NCI-H1105 treated with DMSO at 0.1 percent for 48 hours (cell line): ENCODE measurements around the gene UVSSA.
A peak's percentile ranks its signal among the peaks of the same experiment; 100 is the strongest.

Experiments used
- DNase-seq: peaks from one replicate; lab custom pipeline; 2025; lab: John Stamatoyannopoulos, UW

Gene UVSSA

DNA sequence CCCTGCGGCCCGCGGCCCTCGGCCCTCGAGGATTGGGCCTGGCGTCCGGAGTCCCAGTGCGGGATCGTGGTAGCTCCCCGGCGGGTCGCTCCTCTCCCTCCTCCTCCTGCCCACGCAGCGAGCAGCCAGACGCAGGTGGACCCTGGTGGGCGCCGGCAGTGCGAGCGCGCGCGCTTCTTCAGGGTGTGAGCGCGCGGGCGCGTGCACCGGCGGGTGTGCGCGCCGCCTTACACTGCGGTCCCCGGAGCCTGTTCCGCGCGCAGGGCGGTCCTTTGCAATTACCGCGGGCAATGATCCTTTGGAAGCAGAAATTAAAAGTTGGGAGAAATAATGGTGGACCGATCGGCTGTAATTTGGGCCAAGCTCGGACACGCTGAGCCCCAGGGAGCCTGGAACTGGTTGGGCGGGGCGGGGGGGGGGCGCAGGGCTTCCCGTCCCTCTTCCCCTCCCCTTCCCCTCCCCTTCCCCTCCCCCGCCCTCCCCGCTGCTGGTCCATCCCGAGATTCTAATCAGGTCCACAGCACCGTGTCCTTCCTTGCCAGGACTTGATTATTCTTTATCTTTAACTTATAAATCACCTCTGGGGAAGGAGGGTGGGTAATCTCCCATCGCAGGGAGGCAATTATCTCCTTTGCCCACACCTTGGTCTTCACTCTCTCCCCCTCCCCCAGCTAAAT, 60.8 kb downstream of the UVSSA start:
- DNase-seq = peak; percentile 6

DNA sequence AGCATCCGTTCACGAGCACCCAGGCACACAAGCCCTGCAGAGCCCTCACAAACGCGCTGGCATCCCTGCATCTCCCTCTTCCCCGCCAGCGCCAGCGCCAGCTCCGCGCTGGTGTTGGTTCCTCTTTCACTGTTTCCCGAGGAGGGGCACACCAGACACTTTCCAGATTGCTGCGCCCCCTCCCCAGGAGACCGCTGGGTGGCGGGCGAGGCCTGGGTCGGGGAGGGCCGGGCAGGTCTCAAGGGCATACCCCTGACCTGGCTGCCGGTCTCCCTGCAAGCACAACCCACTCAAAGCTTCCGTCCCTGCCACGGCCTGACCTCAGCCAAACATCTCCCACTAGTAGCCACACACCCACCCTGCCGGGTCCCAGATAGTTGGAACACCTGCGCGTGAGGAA, 61.4 kb downstream of the UVSSA start:
- peak; percentile 21 for DNase-seq

DNA sequence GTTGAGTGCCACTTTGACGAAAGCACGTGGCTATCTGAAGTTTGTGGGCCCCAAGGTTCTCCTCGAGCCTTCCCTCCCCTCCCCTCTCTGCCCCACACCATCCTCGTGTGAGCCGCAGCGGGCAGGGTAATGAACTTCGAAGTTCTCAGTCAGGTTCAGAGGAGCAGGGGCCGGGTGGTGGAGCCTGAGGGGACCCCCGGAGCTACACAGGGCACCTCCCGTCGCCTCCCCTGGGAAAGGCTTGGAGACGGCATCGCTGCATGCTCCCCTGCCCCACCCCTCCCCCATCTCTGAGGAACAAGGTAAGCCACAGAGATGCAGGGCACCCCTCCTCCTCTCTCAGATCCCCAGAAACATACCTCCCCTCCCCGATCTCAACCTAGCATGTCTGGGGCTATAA, 62.1 kb downstream of the UVSSA start:
- DNase-seq = no peak

DNA sequence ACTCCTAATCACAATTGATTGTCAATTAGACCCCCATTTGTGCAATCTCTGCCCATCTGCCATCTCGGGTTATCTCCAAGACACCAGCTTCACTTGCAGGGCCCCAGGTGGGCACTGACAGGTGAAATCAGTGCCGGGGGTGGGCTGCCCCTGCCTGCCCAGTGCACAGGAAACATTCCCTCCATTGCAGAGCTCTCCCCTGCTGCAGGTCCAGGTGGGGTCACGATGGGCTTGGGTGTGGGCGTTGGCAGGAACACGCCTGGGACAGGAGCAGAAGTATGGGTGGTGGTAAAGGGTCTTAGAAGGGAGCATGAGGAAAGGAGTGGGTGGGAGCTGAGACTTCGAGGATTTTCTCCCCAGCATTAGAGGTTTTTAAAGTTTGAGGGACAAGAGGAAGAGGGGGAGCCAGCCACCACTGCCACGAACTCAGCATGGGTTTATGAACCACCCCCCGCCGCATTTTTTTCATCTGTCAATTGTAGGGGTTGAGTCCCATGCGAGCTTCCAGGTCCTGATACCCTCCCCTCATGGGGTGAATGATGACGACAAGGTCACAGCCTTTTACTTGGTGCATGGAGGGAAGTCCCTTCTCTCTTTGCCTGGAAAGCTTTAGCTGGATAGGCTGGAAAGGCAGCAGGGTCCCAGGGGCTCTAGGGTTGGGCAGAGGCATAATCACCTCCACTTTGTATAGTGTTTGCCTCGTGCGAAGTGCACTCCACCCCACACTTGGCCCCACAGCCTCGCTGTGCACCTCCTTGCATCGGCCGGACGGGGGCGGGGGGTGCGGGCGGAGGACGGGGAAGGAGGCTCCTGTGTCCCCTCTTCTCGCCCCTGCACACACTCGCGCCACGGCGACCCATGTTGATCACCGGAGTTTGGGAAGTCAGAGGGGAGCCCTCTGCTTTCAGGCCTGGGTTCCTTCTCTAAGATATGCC, 62.8 kb downstream of the UVSSA start:
- no peak for DNase-seq

DNA sequence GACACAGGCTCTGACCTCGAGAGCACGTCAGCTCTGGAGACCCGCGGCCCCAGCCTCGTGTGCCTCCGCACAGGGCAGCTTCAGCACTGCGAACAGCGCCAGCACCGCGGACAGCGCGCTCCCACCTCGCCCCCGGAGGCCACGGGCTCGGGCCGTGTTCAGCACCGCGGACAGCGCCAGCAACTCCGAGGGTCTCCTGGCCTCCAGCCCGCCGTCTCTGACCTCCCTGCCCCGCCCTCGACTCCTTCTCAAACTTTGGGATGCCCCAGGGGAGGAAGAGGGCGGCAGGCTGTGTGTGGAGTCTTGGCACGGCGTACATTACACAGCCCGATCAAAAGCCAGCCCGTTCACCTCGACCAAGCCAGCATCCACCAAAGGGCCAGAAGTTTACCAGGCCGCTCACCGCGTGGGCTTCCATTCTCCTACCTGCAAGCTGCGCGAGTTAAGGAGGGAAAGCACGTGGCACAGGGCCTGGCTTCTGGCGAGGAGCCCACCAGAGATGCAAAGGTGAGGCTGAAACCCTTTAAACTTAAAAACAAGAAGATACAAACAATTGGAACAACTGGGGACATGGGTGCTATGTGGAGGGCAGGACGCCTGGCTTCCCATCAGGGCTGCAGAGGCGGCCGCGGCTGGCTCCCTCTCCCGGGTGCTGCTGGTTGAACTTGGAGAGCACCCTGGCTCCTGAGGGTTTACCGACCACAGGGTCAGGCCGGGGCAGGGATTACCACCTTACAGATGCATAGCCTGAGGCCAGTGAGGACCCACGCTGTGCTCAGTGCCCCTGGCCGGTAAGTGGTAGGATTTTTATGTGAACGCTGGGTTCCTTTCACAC, 63.7 kb downstream of the UVSSA start:
- no peak for DNase-seq

DNA sequence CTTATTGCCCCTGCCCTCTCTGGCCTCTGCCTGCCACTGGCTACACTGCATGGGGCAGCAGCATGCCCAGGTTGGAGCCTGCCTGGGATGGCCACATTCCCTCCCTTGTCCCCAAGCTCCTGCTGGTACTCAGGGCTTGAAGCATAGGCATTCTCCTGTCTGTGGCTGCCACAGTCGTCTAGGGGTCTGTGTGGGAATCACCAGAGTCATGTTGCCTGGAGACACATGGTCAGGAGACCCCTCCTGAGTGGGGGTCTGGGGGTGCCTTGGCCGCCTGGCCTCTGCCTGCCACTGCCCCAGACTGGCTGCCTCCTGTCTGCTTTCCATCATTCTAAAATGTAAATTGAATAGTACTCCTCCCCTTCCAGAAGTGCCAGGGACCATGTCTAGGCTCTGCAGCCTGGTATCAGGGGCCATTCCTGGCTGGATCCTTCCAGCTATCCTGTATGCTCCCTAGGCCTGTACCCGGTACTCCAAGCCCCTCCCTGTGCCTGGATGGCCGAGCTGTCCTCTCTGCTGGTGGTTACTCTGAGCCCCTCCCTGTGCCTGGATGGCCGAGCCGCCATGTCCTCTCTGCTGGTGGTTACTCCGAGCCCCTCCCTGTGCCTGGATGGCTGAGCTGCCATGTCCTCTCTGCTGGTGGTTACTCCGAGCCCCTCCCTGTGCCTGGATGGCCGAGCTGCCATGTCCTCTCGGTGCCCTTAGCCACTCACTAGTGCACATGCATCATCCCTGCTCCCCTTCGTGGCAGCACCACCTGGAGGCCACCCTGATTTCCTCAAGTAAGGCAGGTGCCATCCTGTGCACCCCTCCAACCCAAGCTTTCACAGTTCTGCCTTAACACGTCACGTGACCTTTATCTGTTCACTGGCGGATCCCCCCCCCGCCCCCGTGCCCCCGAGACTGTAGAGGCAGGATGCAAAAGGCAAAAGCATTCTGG, 64.7 kb downstream of the UVSSA start:
- no peak for DNase-seq

DNA sequence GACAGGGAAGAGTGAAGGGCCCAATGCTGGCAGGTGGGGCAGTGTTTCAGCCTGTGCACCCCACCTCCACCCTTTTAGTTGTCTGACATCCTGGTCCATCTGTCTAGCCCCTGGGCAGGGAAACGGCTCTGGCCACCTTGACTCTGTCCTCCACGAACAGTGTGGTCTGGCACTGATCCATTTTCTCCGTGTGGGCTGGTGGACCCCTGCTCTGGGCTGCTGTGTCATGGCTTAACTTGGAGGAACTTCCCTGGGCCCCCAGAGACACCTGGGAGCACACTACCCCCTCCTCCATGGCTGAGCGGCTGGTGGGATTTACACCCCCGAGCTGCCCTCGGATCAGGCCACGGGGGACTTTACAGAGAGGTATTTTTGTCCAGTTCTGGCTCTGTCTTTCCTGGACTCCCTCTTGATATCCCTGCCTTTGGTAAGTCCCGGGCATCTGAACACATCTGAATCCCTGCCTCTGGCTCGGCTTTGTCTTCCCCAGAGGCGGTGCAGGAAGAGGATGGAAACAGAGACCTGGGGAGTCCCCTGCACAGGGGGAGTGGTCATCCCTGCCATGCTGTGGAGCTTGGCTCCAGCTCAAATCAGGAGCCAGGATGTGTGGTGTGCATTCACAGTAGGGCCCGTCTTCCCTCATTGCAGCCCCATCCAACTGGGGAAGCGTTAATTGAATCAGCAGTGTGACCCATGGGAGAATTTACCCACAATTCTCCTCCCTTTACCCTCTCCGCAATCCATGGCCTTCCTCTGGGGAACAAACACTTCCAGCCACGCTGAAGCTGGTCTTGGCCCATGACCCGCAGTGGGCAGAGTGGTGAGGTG, 65.6 kb downstream of the UVSSA start:
- DNase-seq = no peak

DNA sequence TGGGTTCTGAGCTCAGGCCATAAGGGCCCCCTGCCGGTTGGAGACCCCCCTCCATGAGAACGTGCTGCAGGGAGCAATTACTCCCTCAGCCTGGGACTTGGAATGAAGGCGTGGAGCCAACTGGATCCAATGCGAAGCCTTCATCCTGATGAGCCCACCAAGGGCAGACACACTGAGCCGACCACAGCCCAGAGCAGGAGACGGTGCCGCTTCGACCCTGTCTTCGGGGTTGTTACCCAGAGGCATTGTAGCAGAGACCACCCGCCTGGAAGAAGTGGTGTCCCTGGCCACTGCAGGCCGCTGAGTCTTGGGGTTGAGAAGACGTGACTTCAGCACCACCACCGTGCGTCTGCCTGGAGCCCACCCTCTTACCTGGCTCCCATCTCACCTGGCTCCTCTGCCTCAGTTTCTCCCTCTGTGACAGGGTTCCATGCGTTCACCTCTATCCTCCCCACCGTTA, 66.2 kb downstream of the UVSSA start:
- no peak for DNase-seq

DNA sequence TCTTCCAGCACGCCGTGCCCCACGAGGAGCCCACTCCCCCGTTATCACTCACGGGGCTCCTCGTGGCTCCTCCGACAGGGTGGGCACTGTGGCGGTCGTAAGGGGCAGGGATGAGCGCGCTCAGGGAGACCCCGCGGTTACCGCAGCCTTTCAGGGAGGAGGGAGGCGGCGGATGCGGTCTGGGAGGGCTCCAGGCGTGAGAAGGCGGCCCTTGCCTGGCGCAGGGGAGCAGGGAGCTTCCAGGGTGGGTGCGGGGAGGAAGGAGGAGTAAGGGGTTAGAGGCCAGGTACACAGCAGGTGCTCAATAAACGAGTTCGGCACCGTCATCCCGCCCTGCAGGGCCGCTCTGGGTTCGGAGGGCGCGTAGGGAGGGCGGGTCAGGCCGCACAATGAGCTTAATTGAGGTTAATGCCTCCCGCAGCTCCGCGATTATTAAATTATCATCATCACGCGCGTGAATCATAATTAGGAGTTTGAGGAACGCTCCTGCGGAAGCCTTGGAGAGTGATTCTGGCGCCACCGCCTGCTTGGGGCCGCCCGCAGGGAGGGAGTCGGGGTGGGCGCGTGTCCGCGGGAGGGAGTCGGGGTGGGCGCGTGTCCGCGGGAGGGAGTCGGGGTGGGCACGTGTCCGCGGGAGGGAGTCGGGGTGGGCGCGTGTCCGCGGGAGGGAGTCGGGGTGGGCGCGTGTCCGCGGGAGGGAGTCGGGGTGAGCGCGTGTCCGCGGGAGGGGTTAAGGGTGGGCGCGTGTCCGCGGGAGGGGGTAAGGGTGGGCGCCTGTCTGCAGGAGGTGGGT, 66.9 kb downstream of the UVSSA start:
- DNase-seq = no peak

DNA sequence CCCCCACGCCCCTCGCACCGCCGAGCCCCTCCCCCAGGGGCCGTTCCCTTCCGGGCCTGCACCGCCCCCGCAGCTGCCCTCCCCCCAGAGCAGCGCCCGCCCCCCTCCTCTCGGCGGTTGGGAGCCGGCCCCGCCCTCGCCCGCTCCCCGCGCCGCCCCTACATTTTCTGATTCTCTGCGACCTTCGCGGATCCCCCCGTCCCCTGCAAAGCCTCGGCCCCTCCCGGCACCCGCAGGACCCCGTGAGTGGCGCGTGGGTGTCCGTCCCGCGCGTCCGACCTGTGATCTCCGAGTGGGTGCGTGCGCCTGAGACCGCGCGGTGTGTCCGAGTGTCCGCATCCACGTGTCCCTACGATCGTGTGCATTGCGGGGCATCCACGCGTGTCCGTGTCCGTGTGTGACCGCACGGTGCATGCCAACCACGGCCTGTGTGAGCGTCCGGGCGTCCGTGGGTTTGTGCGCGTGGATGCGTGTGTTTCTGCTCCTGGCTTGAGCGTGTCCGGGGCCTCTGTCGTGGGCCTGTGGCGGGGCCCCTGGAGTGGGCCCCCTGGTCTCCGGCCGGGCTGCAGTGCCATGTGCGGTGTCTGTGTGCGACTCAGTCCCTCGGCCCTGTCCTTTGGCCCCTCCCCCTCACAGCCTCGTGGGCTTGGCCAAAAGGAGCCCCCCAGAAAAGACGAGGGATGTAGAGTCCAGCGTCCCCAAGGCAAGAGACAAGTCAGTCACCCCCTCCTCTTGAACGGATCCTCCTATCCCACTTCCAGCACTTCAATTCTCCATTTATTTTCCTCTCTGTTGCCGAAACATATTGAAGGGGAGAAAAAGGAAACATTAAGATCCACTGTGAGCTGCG, 68.0 kb downstream of the UVSSA start:
- DNase-seq = no peak

DNA sequence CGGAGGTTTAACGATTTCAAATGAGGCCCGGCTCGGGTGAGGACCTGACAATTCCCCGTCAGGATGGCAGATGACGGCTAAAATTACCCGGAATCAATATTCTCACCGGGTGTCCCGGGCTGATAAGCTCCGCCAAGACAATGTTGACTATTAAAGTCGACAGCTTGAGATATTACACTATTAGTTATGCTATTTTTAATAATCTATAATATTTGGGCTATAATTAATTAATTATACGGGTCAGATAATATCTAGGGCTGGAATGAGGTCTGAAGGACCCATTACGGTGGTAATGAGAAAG, 68.6 kb downstream of the UVSSA start:
- DNase-seq = no peak

DNA sequence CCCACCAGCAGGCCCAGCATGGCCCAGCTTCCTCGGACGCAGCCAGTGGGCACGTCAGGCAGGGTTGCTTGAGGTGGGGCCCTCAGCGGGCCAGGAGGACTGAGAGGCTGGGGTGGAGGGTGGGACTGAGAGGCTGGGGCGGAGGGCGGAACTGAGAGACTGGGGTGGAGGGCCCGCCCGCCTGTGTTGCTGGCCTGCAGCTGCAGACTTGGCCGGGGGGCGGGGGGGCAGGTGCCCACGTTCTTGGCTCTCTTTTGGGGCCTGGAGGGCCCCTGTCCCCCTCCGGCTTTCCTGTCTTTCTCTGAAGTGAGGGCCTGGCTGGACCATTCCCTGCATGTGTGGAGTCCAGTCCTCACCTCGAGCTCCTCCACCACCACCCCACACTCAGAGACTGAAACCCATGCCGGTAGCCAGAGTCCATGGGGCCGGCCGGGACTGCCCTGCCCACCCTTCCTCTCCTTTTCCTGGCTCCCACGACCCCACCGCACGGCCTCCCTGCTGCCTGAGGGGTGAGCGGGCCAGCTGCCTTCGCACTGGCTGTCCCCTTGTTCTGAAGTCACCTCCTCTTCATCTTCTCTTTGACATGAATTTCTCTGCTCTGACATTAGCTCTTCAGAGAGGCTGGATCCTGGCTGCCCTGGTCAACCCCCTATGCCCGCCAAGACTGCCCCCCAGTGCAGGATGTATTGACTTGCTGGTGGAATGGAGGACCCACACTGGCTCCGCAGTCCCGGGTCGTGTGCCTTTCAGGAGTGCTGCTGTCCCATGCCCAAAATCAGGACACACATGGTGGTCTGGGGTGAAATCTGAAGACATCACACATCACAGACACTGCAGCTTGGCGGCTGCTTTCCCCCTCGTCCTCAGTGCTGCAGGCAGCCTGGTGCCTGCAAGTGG, 69.3 kb downstream of the UVSSA start:
- DNase-seq = no peak

DNA sequence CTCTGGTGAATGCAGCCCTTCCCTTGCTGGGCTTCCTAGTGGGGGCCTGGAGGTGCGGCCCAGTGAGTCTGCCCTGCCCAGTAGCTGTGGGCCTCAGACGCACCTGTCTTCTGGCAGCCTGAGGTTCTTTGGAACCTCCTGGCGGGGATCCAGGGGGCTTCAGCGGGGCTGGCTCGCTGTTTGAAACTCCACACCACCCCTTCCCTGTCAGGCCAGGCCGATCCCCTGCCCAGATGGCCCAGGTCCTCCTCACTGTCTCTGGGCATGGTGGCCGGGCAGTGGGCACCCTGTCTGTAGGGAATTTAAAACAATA, 69.9 kb downstream of the UVSSA start:
- no peak for DNase-seq

DNA sequence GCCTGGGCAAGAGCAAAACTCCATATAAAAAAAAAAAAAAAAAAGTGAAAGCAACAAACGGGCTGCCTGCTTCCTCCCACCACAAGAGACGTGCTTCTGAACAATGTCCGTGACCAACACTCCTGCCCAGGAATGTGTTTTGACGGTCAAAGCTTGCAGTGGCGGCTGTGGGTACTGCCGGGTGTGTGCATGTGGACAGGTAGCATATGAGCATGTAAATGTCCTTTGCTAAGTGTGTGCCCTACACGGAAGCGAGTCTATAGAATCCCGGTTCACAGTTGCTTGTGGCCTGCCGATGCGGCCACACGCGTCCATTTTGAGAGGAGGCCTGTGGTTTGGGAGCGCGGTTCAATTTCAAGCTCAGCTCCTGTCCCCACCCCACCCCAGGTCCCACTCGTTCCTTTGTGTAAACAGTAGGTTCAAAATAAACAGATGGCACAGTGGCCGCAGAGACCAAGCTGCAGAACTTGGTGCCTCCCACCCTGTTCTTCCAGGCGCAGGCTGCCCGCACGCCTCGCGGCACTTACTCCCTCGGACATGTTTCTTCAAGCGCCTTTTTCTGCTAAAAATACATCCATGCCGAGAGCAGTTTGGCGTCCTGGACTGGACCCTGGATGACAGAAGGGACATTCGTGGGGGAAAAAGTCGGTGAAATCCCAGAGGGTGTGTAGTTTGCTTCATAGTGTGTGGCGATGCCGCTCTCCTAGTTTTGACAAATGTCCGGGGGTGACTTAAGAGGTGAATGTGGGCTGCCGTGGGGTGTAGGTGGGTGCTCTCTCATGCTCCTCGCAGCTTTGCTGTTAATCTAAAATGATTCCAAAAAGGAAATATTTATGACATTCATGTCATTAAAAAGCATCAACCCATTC, 70.7 kb downstream of the UVSSA start:
- DNase-seq = no peak

DNA sequence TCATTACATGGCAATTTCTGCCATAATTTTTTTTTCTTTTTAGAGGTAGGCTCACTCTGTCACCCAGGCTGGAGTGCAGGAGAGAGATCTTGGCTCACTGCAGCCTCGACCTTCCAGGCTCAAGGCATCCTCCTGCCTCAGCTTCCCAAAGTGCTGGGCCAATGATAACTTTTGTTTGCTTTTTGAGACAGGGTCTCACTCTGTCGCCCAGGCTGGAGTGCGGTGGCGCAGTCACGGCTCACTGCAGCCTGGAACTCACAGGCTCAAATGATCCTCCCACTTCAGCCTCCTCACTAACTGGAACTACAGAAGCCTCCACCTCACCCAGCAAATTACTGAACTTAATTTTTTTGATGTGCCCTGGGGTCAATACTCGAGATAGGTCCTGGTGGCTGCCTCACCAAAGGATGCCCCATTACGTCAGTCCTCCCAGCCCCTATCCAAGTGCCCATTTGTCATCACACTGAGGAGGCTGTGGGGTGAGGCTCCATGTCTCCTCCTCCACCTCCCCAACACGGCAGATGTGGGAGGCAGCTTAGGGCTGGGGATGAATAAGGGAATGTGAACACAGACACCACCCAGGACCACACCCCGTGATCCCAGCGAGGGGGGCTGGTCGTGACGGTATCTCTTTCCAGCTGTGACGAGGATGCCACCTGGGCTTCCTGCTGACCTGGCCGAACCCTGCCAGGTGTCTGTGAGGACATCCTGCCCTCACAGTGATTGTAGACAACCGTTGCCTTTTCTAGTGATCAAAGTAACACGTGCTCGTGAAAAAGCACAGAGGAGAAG, 71.7 kb downstream of the UVSSA start:
- no peak for DNase-seq

DNA sequence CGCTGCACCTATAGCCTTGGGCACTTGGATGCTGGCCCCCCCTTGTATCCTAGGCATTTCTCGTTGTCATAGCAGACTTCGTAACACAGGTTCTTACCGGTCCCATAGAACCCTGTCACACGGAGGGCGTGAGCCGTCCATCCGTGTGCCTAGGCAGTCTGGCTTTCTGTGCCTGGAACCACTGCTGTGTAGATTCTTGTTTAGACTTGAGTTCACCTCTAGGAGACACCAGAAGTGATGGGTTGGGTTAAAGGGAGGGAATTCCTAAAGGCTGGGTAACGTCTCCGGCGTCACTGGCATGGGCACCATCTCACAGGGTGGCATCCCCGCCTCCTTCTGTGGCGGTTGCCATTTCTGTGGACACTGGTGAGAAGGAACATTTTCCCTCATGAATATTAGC, 72.7 kb downstream of the UVSSA start:
- no peak for DNase-seq
